NB4 (cell line): ENCODE measurements around the gene COL4A6.

Experiments used
- MYC ChIP-seq: IDR thresholded peaks from 2 replicates; pipeline ENCODE4 v1.6.1; 2011; ENCODE audit warnings: low read depth, low read length
- POLR2A ChIP-seq: IDR thresholded peaks from 2 replicates; pipeline ENCODE4 v1.6.1; 2011; ENCODE audit warnings: mild to moderate bottlenecking; ENCODE audit not compliant: insufficient read length; ENCODE audit errors: extremely low read depth
- TF ChIP-seq, protein P1 (sequence below): IDR thresholded peaks from one replicate; pipeline ENCODE4 v1.5.1; 2012; ENCODE audit warnings: low read depth, low read length

DNA sequence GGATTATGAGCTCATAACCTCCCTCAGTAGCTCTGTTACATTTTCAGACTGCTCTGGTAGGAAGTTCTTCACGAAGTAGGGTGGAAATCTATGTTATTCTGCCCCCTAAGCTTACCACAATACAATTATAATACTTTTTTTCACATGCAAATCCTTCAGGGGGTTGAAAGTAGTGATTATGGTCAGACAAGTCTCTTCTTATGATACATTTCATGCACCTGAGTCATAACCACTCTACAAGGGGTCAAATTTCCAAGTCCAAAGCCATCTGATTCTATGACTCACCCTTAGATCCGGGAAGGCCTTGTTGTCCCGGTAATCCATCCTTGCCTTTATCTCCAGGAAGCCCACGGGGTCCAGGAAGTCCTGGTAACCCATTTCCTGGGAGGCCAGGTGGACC is 251.4 kb downstream of the COL4A6 start:
- TF ChIP-seq POLR2A (no peak), MYC (no peak)
- TF ChIP-seq, protein P1, sequence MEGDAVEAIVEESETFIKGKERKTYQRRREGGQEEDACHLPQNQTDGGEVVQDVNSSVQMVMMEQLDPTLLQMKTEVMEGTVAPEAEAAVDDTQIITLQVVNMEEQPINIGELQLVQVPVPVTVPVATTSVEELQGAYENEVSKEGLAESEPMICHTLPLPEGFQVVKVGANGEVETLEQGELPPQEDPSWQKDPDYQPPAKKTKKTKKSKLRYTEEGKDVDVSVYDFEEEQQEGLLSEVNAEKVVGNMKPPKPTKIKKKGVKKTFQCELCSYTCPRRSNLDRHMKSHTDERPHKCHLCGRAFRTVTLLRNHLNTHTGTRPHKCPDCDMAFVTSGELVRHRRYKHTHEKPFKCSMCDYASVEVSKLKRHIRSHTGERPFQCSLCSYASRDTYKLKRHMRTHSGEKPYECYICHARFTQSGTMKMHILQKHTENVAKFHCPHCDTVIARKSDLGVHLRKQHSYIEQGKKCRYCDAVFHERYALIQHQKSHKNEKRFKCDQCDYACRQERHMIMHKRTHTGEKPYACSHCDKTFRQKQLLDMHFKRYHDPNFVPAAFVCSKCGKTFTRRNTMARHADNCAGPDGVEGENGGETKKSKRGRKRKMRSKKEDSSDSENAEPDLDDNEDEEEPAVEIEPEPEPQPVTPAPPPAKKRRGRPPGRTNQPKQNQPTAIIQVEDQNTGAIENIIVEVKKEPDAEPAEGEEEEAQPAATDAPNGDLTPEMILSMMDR: no peak
